A549 (cell line): ENCODE data around the gene ATRN. TPM values are rescaled to one million over a fixed set of nuclear protein-coding genes. Genes with fewer than 3 reads are reported as not detected.

Experiments used
- polyA plus RNA-seq, 4 experiments: library from polyadenylated mRNA; depleted of rRNA in 3 of 4; stranded (reverse); fragments of >200 nt; fragmentation: RNase III in 1 of 4; extraction: RNeasy Plus Mini Kit Qiagen cat#74134 plus additional on column Dnase treatment in 1 of 4; gene quantifications; 2 replicates in 3 of 4; 3 replicates in 1 of 4; pipeline ENCODE4 v1.2.3, GENCODE V29; 2011 to 2017
- small RNA-seq, 6 experiments: library from RNA; depleted of rRNA; stranded (forward); fragments of <200 nt; gene quantifications; one replicate each; pipeline ENCODE3, GENCODE V24; 2012

Gene ATRN
- polyA plus RNA-seq, 2 of the 4 experiments (the other 2 are of a cell fraction): 21.3 to 58.7 TPM

Small RNA genes within 50 kb of the gene (small RNA-seq; reads per million reads assigned to genes)
- gene AL353193.1: 0 reads per million in 6 experiments

Other genes with a start within 250 kb of the ATRN start
- gene SLC4A11, start 231.8 kb upstream of the ATRN start, polyA plus RNA-seq (2011; rRNA removed): 2.0 and 3.6 TPM in 2 replicates
- 6.5 to 14.0 TPM (median 10.7 TPM) in 3 replicates for gene SLC4A11, start 231.8 kb upstream of the ATRN start, polyA plus RNA-seq (2017; fragmentation: RNase III; extraction: RNeasy Plus Mini Kit Qiagen cat#74134 plus additional on column Dnase treatment)
- gene DNAAF9, start 63.3 kb upstream of the ATRN start, polyA plus RNA-seq (2011; rRNA removed): 7.5 and 8.2 TPM in 2 replicates
- gene DNAAF9, start 63.3 kb upstream of the ATRN start, polyA plus RNA-seq (2017; fragmentation: RNase III; extraction: RNeasy Plus Mini Kit Qiagen cat#74134 plus additional on column Dnase treatment): 4.3 to 6.2 TPM (median 4.9 TPM) in 3 replicates
- gene GFRA4, start 192.4 kb downstream of the ATRN start, polyA plus RNA-seq (2011; rRNA removed): not detected in 2 replicates
- gene GFRA4, start 192.4 kb downstream of the ATRN start, polyA plus RNA-seq (2017; fragmentation: RNase III; extraction: RNeasy Plus Mini Kit Qiagen cat#74134 plus additional on column Dnase treatment): not detected in 3 replicates
- 0.05 and 0.08 TPM in 2 replicates for gene ADAM33, start 211.0 kb downstream of the ATRN start, polyA plus RNA-seq (2011; rRNA removed)
- gene ADAM33, start 211.0 kb downstream of the ATRN start, polyA plus RNA-seq (2017; fragmentation: RNase III; extraction: RNeasy Plus Mini Kit Qiagen cat#74134 plus additional on column Dnase treatment): 0.07 to 0.22 TPM (median 0.14 TPM) in 3 replicates
- 0.01 TPM in 1 of 2 replicates, not detected in the other for gene SIGLEC1, start 241.6 kb downstream of the ATRN start, polyA plus RNA-seq (2011; rRNA removed)
- gene SIGLEC1, start 241.6 kb downstream of the ATRN start, polyA plus RNA-seq (2017; fragmentation: RNase III; extraction: RNeasy Plus Mini Kit Qiagen cat#74134 plus additional on column Dnase treatment): not detected in 3 replicates